HCT116 (cell line): ENCODE results near the gene SMIM41. TPM values are rescaled to one million over a fixed set of nuclear protein-coding genes. Genes with fewer than 3 reads are reported as not detected.

ENCODE experiments used
- ATAC-seq: fragments of 200-7000 bp; cut with Tn5 transposase; 2 replicates; pipeline ENCODE4 v1.9.1; 2020; ENCODE audit warnings: mild to moderate bottlenecking, moderate library complexity
- BruUV-seq: library from RNA; stranded (reverse); fragments of 400-500 nt; replicated peaks from 2 replicates; lab custom pipeline; 2021; lab: Mats Ljungman, UMichigan
- CTCF ChIA-PET: fragments of 300-600 bp; sonication (Branson Sonifier 250); formaldehyde crosslinking; loops from one replicate; lab custom pipeline; 2021; ENCODE audit warnings: antibody characterized with exemption; lab: Charles Lee
- POLR2A ChIA-PET: fragments of 300-600, 350-600 bp; sonication (Branson Sonifier 250); formaldehyde crosslinking; loops from one replicate; lab custom pipeline; 2021; ENCODE audit warnings: antibody characterized with exemption; lab: Charles Lee
- RAD21 ChIA-PET, 2 experiments: fragments of 300-600 bp; sonication (Branson Sonifier 250); formaldehyde crosslinking; loops; one replicate each; lab custom pipeline; 2023; ENCODE audit warnings: low total read pairs in 2 of 2; ENCODE audit not compliant: uncharacterized antibody in 2 of 2, unreplicated experiment in 2 of 2, low non-redundant PET in 1 of 2; lab: Charles Lee
- DNase-seq: peaks from one replicate; pipeline ENCODE4 v3.0.0-alpha.2; 2010; ENCODE audit warnings: low read depth, low spot score
- H2AFZ ChIP-seq: fragments of 200-600 bp; shearing (Covaris generic), sonication (generic); 2 replicates; pipeline ENCODE4 v1.6.1; 2017; ENCODE audit warnings: low read depth, mixed run types, mixed read lengths, antibody characterized with exemption, low read length; ENCODE audit not compliant: poor library complexity, severe bottlenecking
- H3K27ac ChIP-seq: 2 replicates; pipeline ENCODE4 v1.5.1; 2012; ENCODE audit warnings: low read depth, low read length
- H3K27me3 ChIP-seq: fragments of 200-600 bp; sonication (generic); 2 replicates; pipeline ENCODE4 v1.6.1; 2016; ENCODE audit warnings: mixed run types, low read length, mixed read lengths; ENCODE audit not compliant: insufficient read depth
- H3K36me3 ChIP-seq, 2 experiments: fragments of 200-500 bp in 1 of 2; fragments of 200-600 bp in 1 of 2; sonication (Bioruptor generic) in 1 of 2; sonication (generic) in 1 of 2; 2 replicates each; pipeline versions ENCODE4 v1.5.1 to v1.6.1; 2014 to 2016; ENCODE audit warnings: low read length in 2 of 2, inconsistent platforms in 1 of 2, mixed read lengths in 1 of 2, mixed run types in 1 of 2; ENCODE audit not compliant: insufficient read depth in 2 of 2, control insufficient read depth in 1 of 2
- H3K4me1 ChIP-seq, 2 experiments: fragments of 200-600 bp in 1 of 2; sonication (generic) in 1 of 2; 2 replicates each; pipeline versions ENCODE4 v1.5.1 to v1.6.1; 2012 to 2017; ENCODE audit warnings: low read length in 2 of 2, inconsistent platforms in 1 of 2, mild to moderate bottlenecking in 1 of 2, mixed read lengths in 1 of 2, mixed run types in 1 of 2, moderate library complexity in 1 of 2; ENCODE audit not compliant: insufficient read depth in 2 of 2, control insufficient read depth in 1 of 2
- H3K4me2 ChIP-seq: fragments of 200-600 bp; sonication (generic); 2 replicates; pipeline ENCODE4 v1.6.1; 2017; ENCODE audit warnings: mixed run types, low read length, mixed read lengths
- H3K4me3 ChIP-seq, 2 experiments: fragments of 200-600 bp in 1 of 2; sonication (generic) in 1 of 2; replicated peaks in 1 of 2; 2 replicates each; pipeline ENCODE4 v1.5.1; 2011 to 2016; ENCODE audit warnings: low read length in 2 of 2, control low read depth in 1 of 2, low read depth in 1 of 2, mild to moderate bottlenecking in 1 of 2, mixed read lengths in 1 of 2, mixed run types in 1 of 2
- H3K79me2 ChIP-seq: fragments of 200-600 bp; sonication (generic); 2 replicates; pipeline ENCODE4 v1.6.1; 2017; ENCODE audit warnings: mild to moderate bottlenecking, mixed run types, low read length, moderate library complexity, mixed read lengths; ENCODE audit not compliant: insufficient read depth
- H3K9ac ChIP-seq: fragments of 200-600 bp; sonication (generic); 2 replicates; pipeline ENCODE4 v1.6.1; 2016; ENCODE audit warnings: low read length, mixed read lengths
- H3K9me2 ChIP-seq: fragments of 200-600 bp; sonication (generic), shearing (Covaris generic); 2 replicates; pipeline ENCODE4 v1.6.1; 2017; ENCODE audit warnings: mixed run types, mild to moderate bottlenecking, moderate library complexity; ENCODE audit not compliant: insufficient read depth
- H3K9me3 ChIP-seq, 2 experiments: fragments of 200-500 bp in 1 of 2; fragments of 200-600 bp in 1 of 2; sonication (Bioruptor generic) in 1 of 2; sonication (generic) in 1 of 2; 2 replicates each; pipeline ENCODE4 v1.6.1; 2014 to 2017; ENCODE audit warnings: low read length in 2 of 2, mixed read lengths in 2 of 2, inconsistent platforms in 1 of 2, low read depth in 1 of 2, mild to moderate bottlenecking in 1 of 2, mixed run types in 1 of 2, moderate library complexity in 1 of 2; ENCODE audit not compliant: control insufficient read depth in 1 of 2, insufficient read depth in 1 of 2
- H4K20me1 ChIP-seq: fragments of 200-600 bp; sonication (generic), shearing (Covaris generic); 2 replicates; pipeline ENCODE4 v1.6.1; 2017; ENCODE audit warnings: mixed run types, mild to moderate bottlenecking, moderate library complexity; ENCODE audit not compliant: insufficient read depth
- ATF3 ChIP-seq: IDR thresholded peaks from 2 replicates; pipeline ENCODE4 v1.6.1; 2012
- CBX3 ChIP-seq: IDR thresholded peaks from 2 replicates; pipeline ENCODE4 v1.6.1; 2012; ENCODE audit warnings: low read depth
- CEBPB ChIP-seq: IDR thresholded peaks from 2 replicates; pipeline ENCODE4 v1.6.1; 2012; ENCODE audit warnings: low read depth
- CTCF ChIP-seq, 3 experiments: fragments of 200-600 bp in 1 of 3; sonication (generic) in 1 of 3; IDR thresholded peaks in 2 of 3; conservative IDR thresholded peaks in 1 of 3; 2 replicates each; pipeline ENCODE4 v1.5.1; 2012 to 2017; ENCODE audit warnings: low read depth in 2 of 3, low read length in 2 of 3, antibody characterized with exemption in 1 of 3, borderline replicate concordance in 1 of 3, control low read depth in 1 of 3, mild to moderate bottlenecking in 1 of 3, mixed read lengths in 1 of 3, mixed run types in 1 of 3, moderate library complexity in 1 of 3; ENCODE audit not compliant: insufficient read depth in 1 of 3
- EGR1 ChIP-seq: IDR thresholded peaks from 2 replicates; pipeline ENCODE4 v1.6.1; 2012; ENCODE audit warnings: low read depth
- ELF1 ChIP-seq: IDR thresholded peaks from 2 replicates; pipeline ENCODE4 v1.6.1; 2012; ENCODE audit warnings: low read depth, borderline replicate concordance
- EZH2 ChIP-seq: fragments of 200-600 bp; sonication (generic); IDR thresholded peaks from 2 replicates; pipeline ENCODE4 v1.6.1; 2017; ENCODE audit warnings: antibody characterized with exemption, mixed run types
- EZH2phosphoT487 ChIP-seq: fragments of 200-600 bp; IDR thresholded peaks from 2 replicates; pipeline ENCODE4 v1.6.1; 2018; ENCODE audit warnings: antibody characterized with exemption, borderline replicate concordance
- POLR2A ChIP-seq: IDR thresholded peaks from 2 replicates; pipeline ENCODE4 v1.7.0; 2011; ENCODE audit warnings: borderline replicate concordance; ENCODE audit not compliant: insufficient read depth, insufficient read length; ENCODE audit errors: extremely low read depth
- RAD21 ChIP-seq: IDR thresholded peaks from 2 replicates; pipeline ENCODE4 v1.6.1; 2012; ENCODE audit warnings: low read depth, mild to moderate bottlenecking
- SIN3A ChIP-seq: IDR thresholded peaks from 2 replicates; pipeline ENCODE4 v1.6.1; 2012; ENCODE audit warnings: low read depth
- TCF7L2 ChIP-seq: IDR thresholded peaks from 2 replicates; pipeline ENCODE4 v1.7.0; 2011; ENCODE audit warnings: borderline replicate concordance, inconsistent platforms; ENCODE audit not compliant: insufficient read depth, insufficient read length; ENCODE audit errors: extremely low read depth
- YY1 ChIP-seq: IDR thresholded peaks from 2 replicates; pipeline ENCODE4 v1.6.1; 2011; ENCODE audit warnings: low read length, low read depth, moderate library complexity, mild to moderate bottlenecking; ENCODE audit not compliant: insufficient replicate concordance; ENCODE audit errors: extremely low read depth
- intact Hi-C: fragments of 100-400 bp; cut with micrococcal nuclease; formaldehyde crosslinking; loops from 2 replicates; pipeline ENCODE4 v1.10.0; 2022
- total RNA-seq: library from RNA; stranded (reverse); gene quantifications from one replicate; pipeline ENCODE4 v1.2.1, GENCODE V29; 2021; ENCODE audit not compliant: unreplicated experiment
- TF ChIP-seq, protein P1 (sequence below): IDR thresholded peaks from 2 replicates; pipeline ENCODE4 v1.6.1; 2011; ENCODE audit warnings: mild to moderate bottlenecking, low read length, moderate library complexity; ENCODE audit not compliant: insufficient replicate concordance; ENCODE audit errors: extremely low read depth

SMIM41 gene
- total RNA-seq, 1 experiment from 2014 or later: not detected

- Histone ChIP-seq H3K79me2 (no peaks in the 10 kb centered on the region), H3K27ac (no peak overlapping the region), H3K9me3 (no peaks in the 10 kb centered on the region), H3K9ac (no peak overlapping the region), H3K4me3 (no peak overlapping the region), H4K20me1 (no peaks in the 10 kb centered on the region), H2AFZ (no peak overlapping the region), H3K4me1 (no peaks in the 10 kb centered on the region), H3K27me3 (no peaks in the 10 kb centered on the region), H3K4me2 (no peak overlapping the region), H3K9me2 (no peaks in the 10 kb centered on the region), H3K36me3 (no peaks in the 10 kb centered on the region)
- ChIA-PET POLR2A (interaction anchor here (0.6 kb wide), 1 partner anchor 13 kb away, joined by 3 read pairs; no protein-coding TSS in a partner anchor), RAD21 (no interaction called here), CTCF (interaction anchor here (1.4 kb wide), 1 partner anchor 108 kb away, joined by 5 read pairs; no protein-coding TSS in a partner anchor)
- intact Hi-C loops: no loop called here
- BruUV-seq: no TSS peak
- DNase-seq: no peak
- TF ChIP-seq EZH2phosphoT487 (no peak), EZH2 (no peak), CEBPB (no peak), YY1 (no peak), POLR2A (no peak), TCF7L2 (no peak), ATF3 (no peak), EGR1 (no peak), RAD21 (no peak), CTCF (IDR thresholded peaks at IDR 0.05 in 2 of 3, conservative IDR thresholded peaks at IDR 0.05 in 1 of 3; ENCODE audit: borderline replicate concordance in 1 of 3, insufficient read depth in 1 of 3, low read depth in 2 of 3, low read length in 2 of 3) (no peak), SIN3A (no peak), ELF1 (no peak), CBX3 (no peak)
- TF ChIP-seq, protein P1, sequence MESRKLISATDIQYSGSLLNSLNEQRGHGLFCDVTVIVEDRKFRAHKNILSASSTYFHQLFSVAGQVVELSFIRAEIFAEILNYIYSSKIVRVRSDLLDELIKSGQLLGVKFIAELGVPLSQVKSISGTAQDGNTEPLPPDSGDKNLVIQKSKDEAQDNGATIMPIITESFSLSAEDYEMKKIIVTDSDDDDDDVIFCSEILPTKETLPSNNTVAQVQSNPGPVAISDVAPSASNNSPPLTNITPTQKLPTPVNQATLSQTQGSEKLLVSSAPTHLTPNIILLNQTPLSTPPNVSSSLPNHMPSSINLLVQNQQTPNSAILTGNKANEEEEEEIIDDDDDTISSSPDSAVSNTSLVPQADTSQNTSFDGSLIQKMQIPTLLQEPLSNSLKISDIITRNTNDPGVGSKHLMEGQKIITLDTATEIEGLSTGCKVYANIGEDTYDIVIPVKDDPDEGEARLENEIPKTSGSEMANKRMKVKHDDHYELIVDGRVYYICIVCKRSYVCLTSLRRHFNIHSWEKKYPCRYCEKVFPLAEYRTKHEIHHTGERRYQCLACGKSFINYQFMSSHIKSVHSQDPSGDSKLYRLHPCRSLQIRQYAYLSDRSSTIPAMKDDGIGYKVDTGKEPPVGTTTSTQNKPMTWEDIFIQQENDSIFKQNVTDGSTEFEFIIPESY: no peak
- ATAC-seq: no peak
These were observed 53.3 kb downstream of the SMIM41 start for GRCh38 chr12:52132754-52133161.
